Caki2 (cell line): ENCODE data around the gene CCDC85B. TPM values are rescaled to one million over a fixed set of nuclear protein-coding genes. Genes with fewer than 3 reads are reported as not detected.

ENCODE experiments used
- DNase-seq: peaks from one replicate; pipeline ENCODE4 v3.0.0-alpha.2; 2015; ENCODE audit warnings: low read depth
- in situ Hi-C: cut with HindIII; loops from 2 replicates; pipeline ENCODE4 v1.10.0; 2016; ENCODE audit warnings: low sequenced_read_pairs, low pct_unique_long_range_greater_than_20kb, mixed read lengths
- total RNA-seq: library from RNA; depleted of rRNA; stranded (reverse); fragments of >200 nt; shearing (Covaris generic); gene quantifications from 2 replicates; pipeline ENCODE4 v1.2.3, GENCODE V29; 2014; ENCODE audit warnings: low replicate concordance

CCDC85B gene
- total RNA-seq, 1 experiment from 2014 or later: 121 TPM

GRCh38 chr11:65918211-65919140 is 28.0 kb downstream of the CCDC85B start, which contains the start of gene C11orf68:
TSS of gene C11orf68 (minus strand) at chr11:65919062. CDS start at chr11:65919031, 31 bp downstream.
- in situ Hi-C loops: no loop called here
- no peak for DNase-seq

DNA sequence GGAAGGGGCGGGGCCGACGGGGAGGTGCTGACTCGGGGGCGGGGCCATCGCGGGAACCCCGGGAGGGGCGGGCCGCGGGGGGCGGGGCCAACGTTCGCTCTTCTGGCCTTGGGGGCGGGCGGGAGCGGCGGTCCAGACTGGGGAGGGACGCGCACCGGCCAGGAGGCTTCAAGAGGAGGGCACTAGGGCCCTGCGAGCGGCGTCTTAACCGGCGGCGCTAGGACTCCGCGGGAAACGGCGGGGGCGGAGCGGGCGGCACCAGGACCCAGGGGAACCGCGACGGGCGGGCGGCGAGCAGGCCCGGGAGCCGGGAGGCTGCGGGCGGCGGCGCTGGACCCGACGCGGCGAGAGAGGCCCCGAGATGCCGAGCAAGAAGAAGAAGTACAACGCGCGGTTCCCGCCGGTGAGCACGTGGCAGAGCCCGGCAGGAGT is 28.7 kb downstream of the CCDC85B start, which contains the start of gene DRAP1:
DRAP1 (plus strand) TSS at position 286 of the 432 bp plus-strand sequence; CDS start at position 362, 76 bp downstream.
- in situ Hi-C loops: no loop called here
- peak; percentile 88 for DNase-seq

GRCh38 chr11:65919573-65920371 is 29.3 kb downstream of the CCDC85B start:
- DNase-seq: no peak
- in situ Hi-C loops: no loop called here

GRCh38 chr11:65920372-65920802 is 29.9 kb downstream of the CCDC85B start:
- in situ Hi-C loops: no loop called here
- no peak for DNase-seq

- in situ Hi-C loops: no loop called here
- DNase-seq: no peak
Measured at GRCh38 chr11:65921033-65921555, 30.6 kb downstream of the CCDC85B start.

DNA sequence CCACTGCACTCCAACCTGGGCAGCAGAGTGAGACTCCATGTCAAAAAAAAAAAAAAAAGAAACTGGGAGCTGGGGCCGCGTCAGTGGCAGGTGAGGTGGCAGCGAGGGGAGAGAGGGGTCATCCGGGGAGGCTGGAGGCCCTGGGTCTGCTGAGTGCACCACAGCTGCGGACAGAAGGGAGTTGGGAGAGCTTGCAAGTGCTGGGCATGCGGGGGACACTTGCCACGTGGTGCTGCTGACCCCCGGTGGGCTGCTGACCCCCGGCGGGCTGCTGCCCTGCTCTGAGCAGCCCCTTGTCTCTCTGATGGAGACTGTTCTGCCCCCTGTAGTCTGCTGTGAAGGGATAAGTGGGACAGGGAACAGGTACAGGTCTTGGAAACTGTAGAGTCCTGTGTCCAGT is 31.4 kb downstream of the CCDC85B start:
- in situ Hi-C loops: no loop called here

GRCh38 chr11:65922565-65922964 is 32.1 kb downstream of the CCDC85B start:
- in situ Hi-C loops: no loop called here
- DNase-seq: no peak

More for the DNA sequence above, 31.4 kb downstream of the CCDC85B start:
- DNase-seq: no peak

DNA sequence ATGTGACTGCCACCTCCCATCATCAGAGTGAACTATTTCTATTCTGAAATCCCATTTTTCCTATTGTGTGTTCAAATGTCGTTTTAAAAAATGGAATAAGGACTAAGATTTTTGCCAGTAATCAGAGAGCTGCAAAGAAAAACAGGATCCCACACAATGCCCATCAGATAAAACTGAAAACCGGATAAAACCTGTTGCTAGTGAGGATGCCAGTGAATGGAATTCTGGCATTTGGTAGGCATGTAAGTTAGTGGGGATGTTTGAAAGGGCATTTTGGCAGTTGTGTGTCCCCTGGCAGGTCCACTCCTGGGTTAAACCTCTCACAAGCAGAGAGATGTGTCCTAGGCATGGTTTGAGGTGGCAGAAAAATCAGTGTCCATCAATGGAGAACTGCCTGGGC is 34.9 kb downstream of the CCDC85B start:
- in situ Hi-C loops: no loop called here

DNA sequence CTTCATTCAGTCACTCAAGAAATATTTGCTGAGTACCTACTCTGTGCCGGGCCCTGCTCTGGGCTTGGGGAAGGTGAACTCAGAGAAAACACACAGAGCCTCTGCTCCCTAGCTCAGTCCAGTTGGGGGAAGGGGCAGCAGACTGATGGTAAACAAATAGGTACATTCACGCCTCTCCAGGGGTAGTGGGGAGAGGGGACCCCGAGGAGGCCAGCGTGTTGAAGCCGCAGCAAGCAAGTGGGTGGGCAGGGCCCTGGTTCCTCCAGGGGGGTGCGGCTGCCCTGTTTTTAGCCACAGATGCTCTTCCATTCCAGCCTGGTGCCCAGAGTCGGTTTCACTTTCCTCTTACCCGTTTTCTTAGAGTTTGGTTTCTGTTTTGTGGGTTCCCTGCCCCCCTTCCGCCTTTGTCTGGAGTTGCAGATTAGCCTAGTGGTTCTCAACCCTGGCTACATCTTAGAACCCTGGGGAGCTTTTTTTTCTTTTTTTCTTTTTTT is 37.5 kb downstream of the CCDC85B start:
- no peak for DNase-seq
- in situ Hi-C loops: no loop called here

More for the DNA sequence above, 34.9 kb downstream of the CCDC85B start:
- no peak for DNase-seq

- DNase-seq: no peak
- in situ Hi-C loops: no loop called here
Measured at GRCh38 chr11:65928667-65929066, 38.2 kb downstream of the CCDC85B start.

DNA sequence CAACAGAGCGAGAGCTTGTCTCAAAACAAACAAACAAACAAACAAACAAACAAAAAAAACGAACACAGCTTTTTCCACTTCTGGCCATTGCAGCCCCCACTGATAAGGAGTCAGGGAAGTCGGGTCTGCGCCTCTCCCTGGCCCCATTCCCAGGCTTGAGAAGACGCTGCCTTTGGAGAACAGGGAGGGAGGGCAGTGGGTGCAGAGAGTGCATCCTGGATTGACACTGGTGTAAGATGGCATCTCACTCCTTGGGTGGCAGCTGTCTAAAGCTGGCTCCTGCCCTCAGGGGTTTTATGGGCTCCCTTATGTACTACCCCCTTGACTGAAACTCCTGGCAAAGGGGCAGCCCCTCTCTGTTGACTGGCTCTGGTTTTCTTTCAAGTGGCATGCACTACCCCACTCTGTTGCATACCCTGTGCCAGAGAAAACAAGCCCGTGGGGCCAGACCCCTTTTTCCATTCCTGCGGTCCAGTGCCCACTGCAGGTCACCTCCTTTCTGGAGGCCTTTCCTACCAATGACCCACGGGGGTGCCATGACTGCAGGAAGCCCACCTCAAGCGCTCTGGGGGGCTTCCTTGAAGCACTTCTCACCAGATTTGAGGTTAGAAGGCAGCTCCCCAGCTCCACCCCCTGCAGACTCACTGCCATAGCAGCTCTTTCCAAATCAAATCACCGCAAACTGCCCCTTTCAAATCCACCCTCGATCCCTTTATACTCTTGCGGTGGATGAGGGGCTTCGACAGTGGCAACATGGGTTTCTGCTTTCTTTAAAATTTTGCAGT is 41.5 kb downstream of the CCDC85B start:
- DNase-seq: no peak
- in situ Hi-C loops: no loop called here

GRCh38 chr11:65932558-65932919 is 42.1 kb downstream of the CCDC85B start:
- in situ Hi-C loops: no loop called here
- DNase-seq: no peak

- in situ Hi-C loops: no loop called here
- no peak for DNase-seq
Measured at GRCh38 chr11:65934014-65934413, 43.5 kb downstream of the CCDC85B start.

DNA sequence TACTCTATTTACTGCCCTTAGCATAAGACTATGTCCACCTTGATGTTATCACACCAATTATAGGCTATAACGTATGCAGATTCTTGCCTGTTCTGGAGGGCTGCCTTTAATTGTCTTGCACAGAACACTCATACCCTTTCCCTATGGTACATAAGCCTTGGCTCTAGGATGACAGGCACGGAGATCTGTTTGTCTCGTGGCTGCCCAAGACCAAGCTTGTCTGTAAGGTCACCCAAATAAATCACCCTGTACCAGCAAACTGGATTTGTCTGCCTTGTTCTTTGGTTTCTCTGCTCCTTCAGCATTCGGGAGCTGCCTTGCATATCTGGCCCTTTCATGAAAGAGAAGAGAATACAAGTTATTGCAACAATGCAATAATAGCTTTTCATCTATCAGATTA is 47.3 kb downstream of the CCDC85B start:
- in situ Hi-C loops: no loop called here
- no peak for DNase-seq
